ENCODE data around the gene MYO1G. TPM values are rescaled to one million over a fixed set of nuclear protein-coding genes. Genes with fewer than 3 reads are reported as not detected.
"Not testable (repeated sequence)": the region's sequence is repeated elsewhere in the genome, so short reads cannot be mapped to it uniquely, and the experiment has no call there.

Gene MYO1G
- total and polyA plus RNA-seq, 9 donors: 0.48 to 2.4 (median 1.0) TPM

DNA sequence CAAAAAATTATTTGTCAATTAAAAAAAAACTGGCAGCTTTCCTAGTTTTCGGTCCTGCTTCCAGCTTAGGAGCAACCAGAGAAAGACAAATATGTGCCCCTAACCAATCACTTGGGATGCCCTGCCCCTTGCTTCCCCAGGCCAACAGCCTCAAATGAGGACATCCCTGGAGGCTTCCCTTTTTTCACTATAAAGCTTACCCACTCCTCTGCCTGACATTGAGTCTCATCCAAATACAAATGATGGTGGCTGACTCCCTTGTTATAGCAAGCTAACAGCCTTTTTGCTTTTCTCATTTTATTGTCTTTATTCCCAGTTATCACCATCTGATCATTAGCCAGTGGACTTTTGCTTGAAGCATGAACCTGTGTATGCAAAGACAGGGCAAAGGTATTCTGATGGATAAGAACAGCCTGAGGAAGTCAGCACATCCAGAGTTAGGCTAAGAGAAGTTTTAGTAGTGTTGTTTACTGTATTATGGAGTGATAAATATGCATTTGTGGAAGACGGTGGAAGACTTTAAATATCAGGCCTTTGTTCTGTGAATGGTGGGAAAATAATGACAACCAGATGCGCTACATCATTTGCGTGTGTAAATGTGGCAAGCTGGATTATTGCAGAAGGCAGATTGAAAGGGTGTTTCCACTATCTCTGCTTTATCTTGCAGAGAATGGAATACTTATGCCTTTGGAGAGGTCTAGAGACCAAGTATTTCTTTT is 19.5 kb upstream of the MYO1G start:
- TF ChIP-seq, protein P1, sequence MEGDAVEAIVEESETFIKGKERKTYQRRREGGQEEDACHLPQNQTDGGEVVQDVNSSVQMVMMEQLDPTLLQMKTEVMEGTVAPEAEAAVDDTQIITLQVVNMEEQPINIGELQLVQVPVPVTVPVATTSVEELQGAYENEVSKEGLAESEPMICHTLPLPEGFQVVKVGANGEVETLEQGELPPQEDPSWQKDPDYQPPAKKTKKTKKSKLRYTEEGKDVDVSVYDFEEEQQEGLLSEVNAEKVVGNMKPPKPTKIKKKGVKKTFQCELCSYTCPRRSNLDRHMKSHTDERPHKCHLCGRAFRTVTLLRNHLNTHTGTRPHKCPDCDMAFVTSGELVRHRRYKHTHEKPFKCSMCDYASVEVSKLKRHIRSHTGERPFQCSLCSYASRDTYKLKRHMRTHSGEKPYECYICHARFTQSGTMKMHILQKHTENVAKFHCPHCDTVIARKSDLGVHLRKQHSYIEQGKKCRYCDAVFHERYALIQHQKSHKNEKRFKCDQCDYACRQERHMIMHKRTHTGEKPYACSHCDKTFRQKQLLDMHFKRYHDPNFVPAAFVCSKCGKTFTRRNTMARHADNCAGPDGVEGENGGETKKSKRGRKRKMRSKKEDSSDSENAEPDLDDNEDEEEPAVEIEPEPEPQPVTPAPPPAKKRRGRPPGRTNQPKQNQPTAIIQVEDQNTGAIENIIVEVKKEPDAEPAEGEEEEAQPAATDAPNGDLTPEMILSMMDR (IDR thresholded peaks at IDR 0.05): no peak
- no peak for TF ChIP-seq POLR2A (IDR thresholded peaks at IDR 0.05)
- no peak for TF ChIP-seq EP300 (IDR thresholded peaks at IDR 0.05)
- Histone ChIP-seq H3K4me3 (no peak overlapping the region), H3K4me1 (ENCODE audit: insufficient read depth) (peaks cover 3% of the 10 kb centered on the region)

DNA sequence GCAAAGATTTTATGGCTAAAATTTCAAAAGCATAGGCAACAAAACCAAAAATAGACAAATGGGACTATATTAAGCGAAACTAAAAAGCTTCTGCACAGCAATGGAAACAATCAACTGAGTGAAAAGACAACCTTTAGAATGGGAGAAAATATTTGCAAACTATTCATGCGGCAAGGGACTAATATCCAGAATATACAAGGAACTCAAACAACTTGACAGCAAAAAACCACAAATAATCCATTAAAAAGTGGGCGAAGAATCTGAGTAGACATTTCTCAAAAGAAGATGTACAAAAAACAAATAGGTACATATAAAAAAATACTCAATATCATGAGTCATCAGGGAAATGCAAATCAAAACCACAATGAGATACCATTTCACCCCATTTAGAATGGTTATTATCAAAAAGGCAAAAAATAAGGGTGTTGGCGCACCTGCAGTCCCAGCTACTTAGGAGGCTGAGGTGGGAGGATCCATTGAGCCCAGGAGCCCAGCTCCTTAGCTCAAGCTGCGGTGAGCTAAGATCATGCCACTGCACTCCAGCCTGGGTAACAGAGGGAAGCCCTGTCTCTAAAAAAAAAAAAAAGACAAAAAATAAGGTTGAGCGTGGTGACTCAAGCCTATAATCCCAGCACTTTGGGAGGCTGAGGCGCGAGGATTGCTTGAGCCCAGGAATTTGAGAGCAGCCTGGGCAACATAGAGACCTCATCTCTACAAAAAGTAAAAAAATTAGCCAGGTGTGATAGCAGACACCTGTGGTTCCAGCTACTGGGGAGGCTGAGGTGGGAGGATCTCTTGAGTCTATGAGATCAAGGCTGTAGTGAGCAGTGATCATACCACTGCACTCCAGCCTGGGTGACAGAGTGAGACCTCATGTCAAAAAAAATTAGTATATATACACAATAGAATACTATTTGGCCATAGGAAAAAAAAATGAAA is 17.0 kb upstream of the MYO1G start:
- no peak for TF ChIP-seq EP300 (IDR thresholded peaks at IDR 0.05)
- no peak for TF ChIP-seq POLR2A (IDR thresholded peaks at IDR 0.05)
- TF ChIP-seq, protein P1 (IDR thresholded peaks at IDR 0.05): no peak
- no peaks in the 10 kb centered on the region for H3K9me3 ChIP-seq
- WGBS, 3 donors: 91 to 95% (median 94%) methylated on average over 8 of the region's 8 CpGs
- H3K4me1 ChIP-seq (ENCODE audit: insufficient read depth): no peaks in the 10 kb centered on the region
- H3K27me3 ChIP-seq: no peaks in the 10 kb centered on the region
- intact Hi-C loops (cut with DNase I): no loop called here
- H3K36me3 ChIP-seq: no peaks in the 10 kb centered on the region
- peak in 1 of 5 donors; percentile 11 for DNase-seq
- H3K4me3 ChIP-seq: no peak overlapping the region
- no peak overlapping the region for H3K27ac ChIP-seq

More for the DNA sequence above, 19.5 kb upstream of the MYO1G start:
- H3K36me3 ChIP-seq: no peaks in the 10 kb centered on the region
- peak in 1 of 5 donors; percentile 4 for DNase-seq
- intact Hi-C loops (cut with DNase I): no loop called here
- H3K27ac ChIP-seq: peak overlapping the region in 1 of 2 donors; percentile 58
- no peaks in the 10 kb centered on the region for H3K27me3 ChIP-seq
- H3K9me3 ChIP-seq: no peaks in the 10 kb centered on the region
- 80 to 88% (median 86%) methylated on average over 4 of the region's 4 CpGs for WGBS, 3 donors

DNA sequence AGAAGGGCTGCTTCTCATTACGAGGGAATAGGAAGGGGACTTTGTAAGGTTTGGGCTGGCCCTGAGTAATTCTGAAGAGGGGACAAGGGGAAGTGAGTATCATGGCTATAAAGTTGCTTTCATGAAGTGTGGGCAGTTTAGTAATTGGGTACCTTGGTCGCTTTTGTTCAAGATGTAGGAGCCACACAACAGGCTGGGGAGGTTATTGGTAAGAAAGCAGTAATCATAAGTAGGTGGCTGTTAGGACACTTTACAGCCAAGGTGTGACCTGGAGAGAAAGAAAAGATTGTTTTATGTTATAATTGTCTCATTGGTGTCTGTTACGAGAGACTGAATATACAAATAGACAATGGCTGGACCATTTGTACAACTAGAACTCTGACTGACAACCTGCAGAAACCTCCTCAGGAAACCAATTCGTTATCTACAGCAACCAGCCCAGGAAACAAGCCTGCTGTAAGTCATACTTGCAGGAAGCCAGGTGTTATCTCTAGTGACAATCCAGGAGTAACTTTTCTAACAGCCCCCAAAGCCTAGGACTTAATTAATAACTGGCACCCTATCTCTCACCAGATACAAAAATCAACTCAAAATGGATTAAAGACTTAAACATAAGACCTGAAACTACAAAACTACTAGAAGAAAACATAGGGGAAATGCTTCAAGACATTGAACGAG is 16.2 kb upstream of the MYO1G start:
- Histone ChIP-seq H3K4me3 (no peak overlapping the region), H3K9me3 (no peaks in the 10 kb centered on the region), H3K36me3 (no peaks in the 10 kb centered on the region), H3K4me1 (ENCODE audit: insufficient read depth) (no peaks in the 10 kb centered on the region), H3K27me3 (no peaks in the 10 kb centered on the region), H3K27ac (no peak overlapping the region)
- no peak for DNase-seq
- intact Hi-C loops (cut with DNase I): no loop called here
- no peak for TF ChIP-seq EP300 (IDR thresholded peaks at IDR 0.05)
- TF ChIP-seq, protein P1 (IDR thresholded peaks at IDR 0.05): no peak
- no peak for TF ChIP-seq POLR2A (IDR thresholded peaks at IDR 0.05)
- WGBS, 3 donors: 81 to 86% (median 84%) methylated on average over 5 of the region's 5 CpGs

DNA sequence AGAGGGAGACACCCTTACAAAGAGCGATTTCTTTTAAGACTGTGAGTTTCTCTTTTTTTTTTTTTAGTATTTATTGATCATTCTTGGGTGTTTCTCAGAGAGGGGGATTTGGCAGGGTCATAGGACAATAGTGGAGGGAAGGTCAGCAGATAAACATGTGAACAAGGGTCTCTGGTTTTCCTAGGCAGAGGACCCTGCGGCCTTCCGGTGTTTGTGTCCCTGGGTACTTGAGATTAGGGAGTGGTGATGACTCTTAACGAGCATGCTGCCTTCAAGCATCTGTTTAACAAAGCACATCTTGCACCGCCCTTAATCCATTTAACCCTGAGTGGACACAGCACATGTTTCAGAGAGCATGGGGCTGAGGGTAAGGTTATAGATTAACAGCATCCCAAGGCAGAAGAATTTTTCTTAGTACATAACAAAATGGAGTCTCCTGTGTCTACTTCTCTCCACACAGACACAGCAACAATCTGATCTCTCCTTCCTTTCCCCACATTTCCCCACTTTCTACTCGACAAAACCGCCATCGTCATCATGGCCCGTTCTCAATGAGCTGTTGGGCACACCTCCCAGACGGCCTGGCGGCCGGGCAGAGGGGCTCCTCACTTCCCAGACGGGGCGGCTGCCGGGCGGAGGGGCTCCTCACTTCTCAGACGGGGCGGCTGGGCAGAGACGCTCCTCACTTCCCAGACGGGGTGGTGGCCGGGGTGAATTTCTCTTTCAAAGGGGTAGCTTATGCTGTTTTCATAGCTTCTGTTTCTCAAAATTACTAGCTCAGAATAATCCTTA is 13.4 kb upstream of the MYO1G start:
- H3K4me3 ChIP-seq; H3K27ac ChIP-seq; H3K36me3 ChIP-seq; H3K4me1 ChIP-seq (ENCODE audit: insufficient read depth); H3K27me3 ChIP-seq; H3K9me3 ChIP-seq; DNase-seq; intact Hi-C loops (cut with DNase I): not testable (repeated sequence)
- WGBS, 3 donors: 83 to 89% (median 85%) methylated on average over 20 to 21 of the region's 21 CpGs

Data from ovary (tissue), 9 donors.